ENCODE measurements around the gene GRIK5. TPM values are rescaled to one million over a fixed set of nuclear protein-coding genes. Genes with fewer than 3 reads are reported as not detected.

GRIK5 gene
- total RNA-seq, 2 donors from 2014 or later, result 22.3 to 24.8 TPM

DNA sequence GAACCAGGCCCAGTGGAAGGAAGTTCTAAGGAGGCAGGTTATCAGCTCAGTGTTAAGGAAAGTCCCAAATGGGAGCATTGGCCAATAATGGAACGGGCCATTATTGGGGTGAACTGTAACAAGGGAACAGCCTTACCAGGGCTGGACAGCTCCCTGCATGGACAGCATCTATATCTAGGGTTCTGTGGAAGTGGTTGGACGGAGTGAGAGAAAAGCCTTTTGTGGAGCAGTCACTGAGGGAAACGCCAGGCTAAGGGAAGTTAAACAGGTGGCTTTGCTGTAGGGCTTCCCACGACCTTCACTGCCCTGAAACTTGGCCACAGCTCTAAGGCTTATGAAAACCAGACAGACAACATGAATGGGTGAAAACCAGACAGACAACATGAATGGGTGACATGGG lies 45.2 kb upstream of the GRIK5 start:
- no peak for ATAC-seq (ENCODE audit: insufficient number of reproducible peaks, low FRiP score, low read depth)
- no peaks in the 10 kb centered on the region for H3K27me3 ChIP-seq (replicated peaks; ENCODE audit: insufficient read depth)
- no peak overlapping the region for H3K4me3 ChIP-seq
- H3K36me3 ChIP-seq, result no peaks in the 10 kb centered on the region
- H3K9me3 ChIP-seq, result no peaks in the 10 kb centered on the region
- H3K27ac ChIP-seq, result no peak overlapping the region
- TF ChIP-seq, protein P1, sequence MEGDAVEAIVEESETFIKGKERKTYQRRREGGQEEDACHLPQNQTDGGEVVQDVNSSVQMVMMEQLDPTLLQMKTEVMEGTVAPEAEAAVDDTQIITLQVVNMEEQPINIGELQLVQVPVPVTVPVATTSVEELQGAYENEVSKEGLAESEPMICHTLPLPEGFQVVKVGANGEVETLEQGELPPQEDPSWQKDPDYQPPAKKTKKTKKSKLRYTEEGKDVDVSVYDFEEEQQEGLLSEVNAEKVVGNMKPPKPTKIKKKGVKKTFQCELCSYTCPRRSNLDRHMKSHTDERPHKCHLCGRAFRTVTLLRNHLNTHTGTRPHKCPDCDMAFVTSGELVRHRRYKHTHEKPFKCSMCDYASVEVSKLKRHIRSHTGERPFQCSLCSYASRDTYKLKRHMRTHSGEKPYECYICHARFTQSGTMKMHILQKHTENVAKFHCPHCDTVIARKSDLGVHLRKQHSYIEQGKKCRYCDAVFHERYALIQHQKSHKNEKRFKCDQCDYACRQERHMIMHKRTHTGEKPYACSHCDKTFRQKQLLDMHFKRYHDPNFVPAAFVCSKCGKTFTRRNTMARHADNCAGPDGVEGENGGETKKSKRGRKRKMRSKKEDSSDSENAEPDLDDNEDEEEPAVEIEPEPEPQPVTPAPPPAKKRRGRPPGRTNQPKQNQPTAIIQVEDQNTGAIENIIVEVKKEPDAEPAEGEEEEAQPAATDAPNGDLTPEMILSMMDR (IDR thresholded peaks at IDR 0.05), result no peak
- no peak for DNase-seq (ENCODE audit: low spot score)
- H3K4me1 ChIP-seq (ENCODE audit: control insufficient read depth in 1 of 2, low read depth in 2 of 2), result peaks cover 12 to 13% of the 10 kb centered on the region in 2 donors

DNA sequence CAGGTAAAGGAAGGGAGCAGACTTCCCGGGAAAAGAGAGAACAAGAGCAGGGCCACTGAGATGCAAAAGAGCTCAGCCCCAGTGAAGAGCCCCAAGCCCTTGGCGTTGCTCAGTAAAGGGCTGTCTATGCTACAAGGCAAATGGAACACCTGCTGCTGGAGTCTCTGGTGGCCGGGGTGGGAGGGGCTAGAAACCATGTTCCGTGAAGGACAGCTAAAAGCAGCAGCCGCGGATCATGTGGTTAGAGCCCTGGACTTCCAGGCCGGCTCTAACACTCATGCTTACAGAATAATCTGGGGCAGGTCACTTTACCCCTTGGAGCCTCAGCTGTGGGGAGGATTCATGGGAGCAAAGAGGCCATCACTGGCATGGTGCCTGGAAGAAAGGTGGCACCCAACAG lies 44.4 kb upstream of the GRIK5 start:
- Histone ChIP-seq H3K4me1 (ENCODE audit: control insufficient read depth in 1 of 2, low read depth in 2 of 2) (peaks cover 12 to 13% of the 10 kb centered on the region in 2 donors), H3K27ac (peak overlapping the region; percentile 5 to 48), H3K9me3 (no peaks in the 10 kb centered on the region), H3K4me3 (no peak overlapping the region), H3K36me3 (no peaks in the 10 kb centered on the region), H3K27me3 (replicated peaks; ENCODE audit: insufficient read depth) (no peaks in the 10 kb centered on the region)
- ATAC-seq (ENCODE audit: insufficient number of reproducible peaks, low FRiP score, low read depth), result no peak
- DNase-seq (ENCODE audit: low spot score), result no peak
- TF ChIP-seq, protein P1 (IDR thresholded peaks at IDR 0.05), result no peak

DNA sequence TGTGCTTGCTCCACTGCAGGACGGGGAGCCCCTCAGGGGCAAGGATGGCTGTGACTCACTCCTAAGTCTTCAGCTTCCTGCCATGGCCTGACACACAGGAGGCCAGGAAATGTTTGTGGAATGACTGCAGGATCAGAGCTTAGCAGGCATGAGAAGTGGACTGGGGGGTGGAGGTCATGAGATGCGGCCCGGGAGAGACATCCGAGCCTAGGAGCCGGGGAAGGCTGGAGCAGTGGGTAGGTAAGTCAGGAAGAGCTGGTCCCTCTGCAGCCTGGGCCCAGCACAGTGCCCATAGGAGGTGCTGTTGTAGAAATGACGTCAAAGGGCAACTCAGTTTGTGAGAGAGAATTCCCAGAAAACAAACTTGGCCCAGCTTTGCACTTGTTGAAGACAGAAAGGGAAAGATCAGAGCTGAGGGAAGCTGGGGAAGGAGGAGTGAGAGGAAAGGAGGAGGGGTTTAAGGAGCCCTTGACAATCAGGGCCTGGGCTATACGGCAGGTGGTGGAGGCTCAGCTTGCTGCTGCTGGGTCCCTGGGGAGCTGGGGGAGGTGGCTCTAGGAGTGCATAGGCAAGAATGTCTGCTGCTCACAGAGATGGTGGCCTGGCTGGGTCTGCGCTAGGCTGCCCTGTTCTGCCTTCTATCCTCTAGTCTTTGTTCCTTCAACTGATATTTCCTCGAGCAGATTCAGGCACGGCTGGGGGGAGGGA lies 43.8 kb upstream of the GRIK5 start:
- H3K4me3 ChIP-seq, result no peak overlapping the region
- no peaks in the 10 kb centered on the region for H3K27me3 ChIP-seq (replicated peaks; ENCODE audit: insufficient read depth)
- peak overlapping the region; percentile 5 to 48 for H3K27ac ChIP-seq
- no peak for DNase-seq (ENCODE audit: low spot score)
- TF ChIP-seq, protein P1 (IDR thresholded peaks at IDR 0.05), result no peak
- peak; percentile 72 for ATAC-seq (ENCODE audit: insufficient number of reproducible peaks, low FRiP score, low read depth)
- peaks cover 12 to 13% of the 10 kb centered on the region in 2 donors for H3K4me1 ChIP-seq (ENCODE audit: control insufficient read depth in 1 of 2, low read depth in 2 of 2)
- H3K9me3 ChIP-seq, result no peaks in the 10 kb centered on the region
- no peaks in the 10 kb centered on the region for H3K36me3 ChIP-seq

DNA sequence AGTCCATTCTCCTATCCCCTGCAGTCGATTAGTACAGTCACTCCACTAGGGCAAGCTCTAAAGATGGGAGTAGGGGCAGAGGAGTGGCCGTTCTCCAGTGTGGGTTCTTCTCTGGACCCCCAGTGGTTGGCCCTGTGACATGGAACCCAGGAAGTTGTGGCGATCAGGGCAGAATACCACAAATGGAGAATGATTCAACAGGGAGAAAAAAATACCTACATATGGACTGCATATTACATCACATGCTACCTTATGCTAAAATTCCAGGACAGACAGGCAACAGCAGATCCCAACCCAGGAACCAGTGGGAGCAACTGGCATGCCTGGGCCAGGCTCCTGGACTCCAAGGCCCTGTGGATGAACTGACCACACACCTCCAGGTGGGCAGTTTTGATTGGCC lies 41.8 kb upstream of the GRIK5 start:
- TF ChIP-seq, protein P1 (IDR thresholded peaks at IDR 0.05), result no peak
- no peaks in the 10 kb centered on the region for H3K9me3 ChIP-seq
- no peaks in the 10 kb centered on the region for H3K27me3 ChIP-seq (replicated peaks; ENCODE audit: insufficient read depth)
- peaks cover 12 to 13% of the 10 kb centered on the region in 2 donors for H3K4me1 ChIP-seq (ENCODE audit: control insufficient read depth in 1 of 2, low read depth in 2 of 2)
- no peak overlapping the region for H3K4me3 ChIP-seq
- H3K27ac ChIP-seq, result no peak overlapping the region
- DNase-seq (ENCODE audit: low spot score) (no peak), ATAC-seq (ENCODE audit: insufficient number of reproducible peaks, low FRiP score, low read depth) (no peak)
- H3K36me3 ChIP-seq, result no peaks in the 10 kb centered on the region

DNA sequence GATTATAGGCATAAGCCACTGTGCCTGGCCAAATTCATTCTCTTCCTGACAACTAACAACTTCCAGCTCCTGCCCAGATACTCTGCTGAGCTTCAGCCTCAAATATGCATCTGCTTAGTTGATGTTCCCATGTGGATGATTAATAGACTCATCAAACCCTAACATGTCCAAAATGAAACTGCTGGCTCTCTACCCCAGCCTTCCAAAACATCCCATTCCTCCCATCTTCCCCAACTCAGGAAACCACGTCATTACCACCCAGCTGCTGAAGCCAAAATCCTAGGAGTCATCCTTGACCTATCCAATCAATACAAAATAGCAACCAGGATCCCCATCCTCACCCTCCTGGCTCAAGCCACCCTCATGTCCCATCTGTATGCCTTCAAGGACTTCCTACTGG lies 41.4 kb upstream of the GRIK5 start:
- Histone ChIP-seq H3K27me3 (replicated peaks; ENCODE audit: insufficient read depth) (no peaks in the 10 kb centered on the region), H3K4me3 (no peak overlapping the region), H3K27ac (no peak overlapping the region), H3K36me3 (no peaks in the 10 kb centered on the region), H3K4me1 (ENCODE audit: control insufficient read depth in 1 of 2, low read depth in 2 of 2) (peaks cover 12 to 13% of the 10 kb centered on the region in 2 donors), H3K9me3 (no peaks in the 10 kb centered on the region)
- DNase-seq (ENCODE audit: low spot score) (no peak), ATAC-seq (ENCODE audit: insufficient number of reproducible peaks, low FRiP score, low read depth) (no peak)
- TF ChIP-seq, protein P1 (IDR thresholded peaks at IDR 0.05), result no peak
